A549 treated with AZD9567 at 1 μM for 4 hours (cell line): ENCODE data around the gene HNRNPF. TPM values are rescaled to one million over a fixed set of nuclear protein-coding genes. Genes with fewer than 3 reads are reported as not detected.

Experiments used
- total RNA-seq: library from RNA; stranded (reverse); fragments of 200-300 nt; extraction: Qiagen RNA extraction; gene quantifications from 5 replicates; pipeline ENCODE4 v1.2.3, GENCODE V29; 2022; ENCODE audit not compliant: insufficient read depth

The HNRNPF gene
- total RNA-seq: 317 to 349 TPM (median 335 TPM) in 5 replicates

GRCh38 chr10:43408710-43409384, at the start of gene HNRNPF:
TSS of gene HNRNPF (minus strand) at chr10:43409186. CDS start at chr10:43387884, 21,302 bp downstream.

GRCh38 chr10:43436291-43437140, 27.5 kb upstream of the HNRNPF start, which contains the start of gene ZNF487:
TSS of gene ZNF487 (plus strand) at chr10:43437111. CDS start at chr10:43475814, 38,703 bp downstream.

GRCh38 chr10:43371418-43371817, 37.6 kb downstream of the HNRNPF start, which contains the start of gene FXYD4:
TSS of gene FXYD4 (plus strand) at chr10:43371636. CDS start at chr10:43373747, 2,111 bp downstream.

Other genes with a start within 250 kb of the HNRNPF start
- gene RASGEF1A, start 142.1 kb downstream of the HNRNPF start, total RNA-seq: 4.6 to 7.9 TPM (median 4.8 TPM) in 5 replicates
- 0.21 TPM in 1 of 5 replicates, not detected in the others for gene FXYD4, start 37.5 kb downstream of the HNRNPF start, total RNA-seq
- gene ZNF487, start 27.9 kb upstream of the HNRNPF start, total RNA-seq: 6.0 to 7.4 TPM (median 7.1 TPM) in 5 replicates
- 1.8 to 5.9 TPM (median 2.1 TPM) in 5 replicates for gene ZNF239, start 165.4 kb upstream of the HNRNPF start, total RNA-seq
- 1.8 to 2.1 TPM (median 1.9 TPM) in 5 replicates for gene ZNF485, start 197.3 kb upstream of the HNRNPF start, total RNA-seq
- 9.3 to 15.0 TPM (median 13.4 TPM) in 5 replicates for gene ZNF32, start 239.7 kb upstream of the HNRNPF start, total RNA-seq